Testis (tissue), 3 donors: ENCODE data around the gene RPTOR. TPM values are rescaled to one million over a fixed set of nuclear protein-coding genes. Genes with fewer than 3 reads are reported as not detected.

Experiments used
- DNase-seq: peaks from one replicate; pipeline ENCODE4 v3.0.0-alpha.2; 2019
- H3K27ac ChIP-seq, 2 donors: fragments of 200-600 bp; sonication (generic); one replicate each; pipeline ENCODE4 v1.5.1; 2019
- H3K27me3 ChIP-seq: fragments of 200-600 bp; sonication (generic); one replicate; pipeline ENCODE4 v1.5.1; 2019
- H3K36me3 ChIP-seq: fragments of 200-600 bp; sonication (generic); one replicate; pipeline ENCODE4 v1.5.1; 2017; ENCODE audit warnings: low read depth; ENCODE audit errors: missing control alignments
- H3K4me1 ChIP-seq: fragments of 200-600 bp; sonication (generic); one replicate; pipeline ENCODE4 v1.5.1; 2019
- H3K4me3 ChIP-seq, 2 donors: fragments of 200-600 bp; sonication (generic); one replicate each; pipeline ENCODE4 v1.5.1; 2017 to 2019
- H3K9me3 ChIP-seq: fragments of 200-600 bp; sonication (generic); one replicate; pipeline ENCODE4 v1.5.1; 2017
- CTCF ChIP-seq, 3 experiments: fragments of 450-650 bp in 2 of 3; fragments of 200-600 bp in 1 of 3; sonication (generic) in 1 of 3; IDR thresholded peaks; one replicate each; pipeline ENCODE4 v1.5.1; 2016 to 2019; ENCODE audit warnings: antibody characterized with exemption in 3 of 3, mild to moderate bottlenecking in 2 of 3, moderate library complexity in 1 of 3
- POLR2A ChIP-seq: fragments of 450-650 bp; IDR thresholded peaks from one replicate; pipeline ENCODE4 v1.6.1; 2017; ENCODE audit warnings: antibody characterized with exemption, mild to moderate bottlenecking, moderate library complexity
- WGBS, 2 donors: methylation state at CpG; one replicate each; pipeline ENCODE4 v1.1.5; 2018; 5-methylcytosine and 5-hydroxymethylcytosine counted together
- intact Hi-C: fragments of 100-400 bp; cut with DNase I; formaldehyde crosslinking; loops from one replicate; pipeline ENCODE4 v1.15.1; 2023; ENCODE audit warnings: low total_unique reads
- polyA plus RNA-seq: library from polyadenylated mRNA; stranded (reverse); fragments of 350-450 nt; fragmentation: Illumina TruSeq; extraction: RNeasy Lipid Tissue Mini Kit (QIAGEN cat#74804); gene quantifications from one replicate; pipeline ENCODE4 v1.2.3, GENCODE V29; 2014; ENCODE audit warnings: low read depth, low replicate concordance; ENCODE audit not compliant: insufficient read depth
- total RNA-seq, 2 donors: library from RNA; depleted of rRNA; stranded (reverse); fragments of >200 nt; gene quantifications; one replicate each; pipeline ENCODE4 v1.2.3, GENCODE V29; 2016

RPTOR gene
- total and polyA plus RNA-seq, 3 donors from 2014 or later = 21.8 to 68.3 (median 56.6) TPM

- 73 to 76% methylated on average over 11 to 12 of the region's 12 CpGs for WGBS, 2 donors
- intact Hi-C loops = no loop called here
Observed at GRCh38 chr17:80871341-80871740, 326.7 kb downstream of the RPTOR start.

GRCh38 chr17:80872001-80872500 is 327.4 kb downstream of the RPTOR start:
- intact Hi-C loops = no loop called here
- Histone ChIP-seq H3K4me3 (no peak overlapping the region), H3K27me3 (no peaks in the 10 kb centered on the region), H3K36me3 (no peaks in the 10 kb centered on the region), H3K9me3 (no peaks in the 10 kb centered on the region), H3K4me1 (peaks cover 5% of the 10 kb centered on the region), H3K27ac (no peak overlapping the region)
- DNase-seq = no peak
- 87 to 88% methylated on average over 13 to 14 of the region's 14 CpGs for WGBS, 2 donors
- TF ChIP-seq POLR2A = no peak
- TF ChIP-seq CTCF (IDR thresholded peaks at IDR 0.05) = no peak

More at GRCh38 chr17:80871341-80871740, 326.7 kb downstream of the RPTOR start:
- no peak overlapping the region for H3K4me3 ChIP-seq
- no peaks in the 10 kb centered on the region for H3K9me3 ChIP-seq
- H3K27me3 ChIP-seq = no peaks in the 10 kb centered on the region
- no peak overlapping the region for H3K27ac ChIP-seq
- DNase-seq = no peak
- peaks cover 5% of the 10 kb centered on the region for H3K4me1 ChIP-seq
- no peaks in the 10 kb centered on the region for H3K36me3 ChIP-seq
- TF ChIP-seq CTCF (IDR thresholded peaks at IDR 0.05) (no peak), POLR2A (no peak)

GRCh38 chr17:80872501-80873306 is 328.1 kb downstream of the RPTOR start:
- Histone ChIP-seq H3K27ac (no peak overlapping the region), H3K9me3 (no peaks in the 10 kb centered on the region), H3K36me3 (no peaks in the 10 kb centered on the region), H3K4me1 (peaks cover 5% of the 10 kb centered on the region), H3K4me3 (no peak overlapping the region), H3K27me3 (no peaks in the 10 kb centered on the region)
- intact Hi-C loops = no loop called here
- WGBS, 2 donors = 67 to 76% methylated on average over 12 to 18 of the region's 18 CpGs
- no peak for DNase-seq
- TF ChIP-seq CTCF (IDR thresholded peaks at IDR 0.05) = no peak
- no peak for TF ChIP-seq POLR2A

- H3K27ac ChIP-seq = no peak overlapping the region
- 83 to 86% methylated on average over 13 to 14 of the region's 14 CpGs for WGBS, 2 donors
- no peaks in the 10 kb centered on the region for H3K27me3 ChIP-seq
- peaks cover 5% of the 10 kb centered on the region for H3K4me1 ChIP-seq
- H3K9me3 ChIP-seq = no peaks in the 10 kb centered on the region
- no peaks in the 10 kb centered on the region for H3K36me3 ChIP-seq
- no peak overlapping the region for H3K4me3 ChIP-seq
- intact Hi-C loops = no loop called here
- TF ChIP-seq POLR2A = no peak
- no peak for TF ChIP-seq CTCF (IDR thresholded peaks at IDR 0.05)
- peak; percentile 61 for DNase-seq
Observed at GRCh38 chr17:80873307-80873951, 328.8 kb downstream of the RPTOR start.
